Hepatocyte (in vitro differentiated cells): ENCODE measurements around the gene PPP6R2.

Source experiments
- CTCF ChIP-seq: fragments of 200-600 bp; sonication (generic); IDR thresholded peaks from 2 replicates; pipeline ENCODE4 v1.5.1; 2016; ENCODE audit warnings: antibody characterized with exemption, mild to moderate bottlenecking; ENCODE audit not compliant: poor library complexity
- EZH2 ChIP-seq: fragments of 200-600 bp; sonication (generic); IDR thresholded peaks from 2 replicates; pipeline ENCODE4 v1.6.1; 2016; ENCODE audit warnings: antibody characterized with exemption, mild to moderate bottlenecking, borderline replicate concordance
- EZH2phosphoT487 ChIP-seq: fragments of 200-600 bp; sonication (generic); IDR thresholded peaks from one replicate; pipeline ENCODE4 v1.6.1; 2018; ENCODE audit warnings: antibody characterized with exemption, mild to moderate bottlenecking, low read depth, moderate library complexity; ENCODE audit not compliant: unreplicated experiment, severe bottlenecking

DNA sequence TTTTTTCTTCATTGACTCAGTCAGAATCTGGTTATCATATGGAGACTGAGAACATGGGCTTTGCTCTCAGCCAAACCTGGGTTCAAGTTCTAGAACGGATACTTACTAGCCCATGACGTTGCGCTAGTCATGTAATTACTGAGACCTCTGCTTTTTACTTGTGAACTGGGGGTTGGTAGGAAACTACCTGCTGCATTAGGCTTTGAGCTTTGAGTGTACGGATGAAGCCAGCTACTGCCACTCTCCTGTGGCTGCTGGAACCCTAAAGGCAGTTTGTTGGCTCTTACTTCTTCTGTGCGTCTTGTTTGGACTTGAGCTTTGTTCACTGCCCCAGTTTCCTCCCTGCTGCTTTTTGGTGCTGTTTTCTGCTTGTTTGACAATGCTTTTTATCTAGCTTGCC lies 18.1 kb downstream of the PPP6R2 start:
- TF ChIP-seq CTCF (no peak), EZH2phosphoT487 (no peak), EZH2 (no peak)
